ENCODE results near the gene GCAT. TPM values are rescaled to one million over a fixed set of nuclear protein-coding genes. Genes with fewer than 3 reads are reported as not detected.

GCAT gene
- polyA plus RNA-seq, 1 of the 3 experiments (the other 2 are of a cell fraction): 24.2 TPM

GRCh38 chr22:37811867-37812266 is 4.1 kb downstream of the GCAT start:
- Histone ChIP-seq H3F3A (replicated peaks; ENCODE audit: insufficient read depth) (peaks cover 6% of the 10 kb centered on the region), H3K4me2 (no peak overlapping the region), H4K20me1 (ENCODE audit: insufficient read depth) (no peaks in the 10 kb centered on the region; the same call in 1 of the 2 replicates), H2AFZ (ENCODE audit: low read depth) (no peak overlapping the region), H3K27ac (ENCODE audit: low read depth in 2 of 2, low read length in 1 of 2) (no peak overlapping the region), H3K9ac (no peak overlapping the region), H3K36me3 (replicated peaks in 1 of 2; ENCODE audit: control insufficient read depth in 1 of 2, insufficient read depth in 2 of 2, low read length in 1 of 2) (peaks cover 0 to 9% of the 10 kb centered on the region in 2 experiments), H3K79me2 (ENCODE audit: insufficient read depth) (peaks cover 6% of the 10 kb centered on the region; the same call in 1 of the 2 replicates), H3K4me1 (ENCODE audit: control insufficient read depth in 1 of 2, insufficient read depth in 2 of 2, low read depth in 1 of 2, low read length in 1 of 2) (peaks cover 0 to 10% of the 10 kb centered on the region in 2 experiments; a peak in 1 of 4 replicates), H3K9me3 (no peaks in the 10 kb centered on the region), H3K4me3 (ENCODE audit: low read depth in 2 of 2, low read length in 1 of 2) (no peak overlapping the region), H3K27me3 (ENCODE audit: insufficient read depth) (no peaks in the 10 kb centered on the region), H3K9me2 (no peaks in the 10 kb centered on the region)
- TF ChIP-seq MEF2A (IDR thresholded peaks at IDR 0.05; ENCODE audit: borderline replicate concordance, low read depth) (no peak), JUND (IDR thresholded peaks at IDR 0.05) (no peak), EP300 (IDR thresholded peaks at IDR 0.05; ENCODE audit: borderline replicate concordance in 1 of 2, low read depth in 1 of 2, low read length in 1 of 2) (no peak), IRF3 (IDR thresholded peaks at IDR 0.05; ENCODE audit: low read depth, low read length) (no peak), RFX5 (IDR thresholded peaks at IDR 0.05; ENCODE audit: low read length) (no peak), RXRA (IDR thresholded peaks at IDR 0.05; ENCODE audit: borderline replicate concordance, low read depth) (no peak), REST (IDR thresholded peaks at IDR 0.05; ENCODE audit: low read depth, low read length) (no peak), YY1 (IDR thresholded peaks at IDR 0.05; ENCODE audit: low read depth) (no peak), POLR2AphosphoS5 (IDR thresholded peaks at IDR 0.05; ENCODE audit: low read depth, low read length) (no peak), GATA2 (CRISPR knock-in tag; IDR thresholded peaks at IDR 0.05) (no peak), SMC3 (IDR thresholded peaks at IDR 0.05; ENCODE audit: low read depth, low read length) (no peak), TCF12 (IDR thresholded peaks at IDR 0.05) (no peak), ELF1 (IDR thresholded peaks at IDR 0.05) (no peak)
- POLR2A ChIA-PET: no interaction called here
- WGBS (ENCODE audit: low lambda C conversion rate): 95% methylated on average over 2 of the region's 2 CpGs
- no peak for DNase-seq
- CTCF ChIA-PET: interaction anchor here (14.0 kb wide), 1 partner anchor 48 kb away, joined by 182 read pairs; no protein-coding TSS in a partner anchor
